ENCODE results near the gene CUBN.

Gene CUBN

DNA sequence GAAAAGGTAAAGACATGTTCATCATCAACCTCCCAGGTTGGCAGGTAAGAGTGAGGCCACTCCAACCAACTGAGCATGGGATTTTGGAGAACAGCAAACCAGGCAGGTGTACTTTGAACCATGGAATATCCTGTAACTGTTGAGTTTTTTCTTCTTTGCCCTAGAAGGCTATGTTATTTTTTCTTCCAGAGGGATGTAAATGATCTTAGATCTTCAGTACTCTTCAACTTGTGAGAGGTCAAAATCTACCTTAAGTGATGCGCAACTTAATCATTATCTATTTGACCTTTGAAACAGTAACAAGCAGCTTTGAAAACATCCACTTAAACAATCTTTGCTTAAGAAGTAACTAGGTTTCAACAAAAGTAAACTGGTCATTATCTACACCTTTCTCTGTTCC, at the start of gene CUBN:
TSS of gene CUBN (minus strand) at position 71 of the 400 bp plus-strand sequence. CDS start at position 25, 46 bp downstream.
- DNase-seq = no peak

DNA sequence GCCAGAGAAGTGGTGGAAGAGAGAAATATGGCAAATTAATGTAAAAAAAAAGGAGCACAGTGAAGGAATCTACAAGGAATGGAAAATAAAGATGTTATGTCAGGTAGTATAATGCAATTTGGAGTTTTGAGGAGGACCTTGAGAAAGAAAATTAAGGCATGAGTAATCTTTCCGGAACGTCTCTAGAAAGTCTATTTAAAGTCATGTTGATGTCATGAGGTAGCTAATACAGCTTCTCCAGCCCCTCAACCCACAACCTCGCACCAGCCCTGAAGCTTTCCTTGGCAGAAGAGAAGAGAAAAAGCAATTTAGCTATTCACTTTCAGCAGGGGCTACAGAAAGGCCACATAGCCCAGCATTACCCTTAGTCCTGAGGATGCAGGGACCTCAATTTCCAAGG, 49.4 kb upstream of the CUBN start:
- DNase-seq = no peak

DNA sequence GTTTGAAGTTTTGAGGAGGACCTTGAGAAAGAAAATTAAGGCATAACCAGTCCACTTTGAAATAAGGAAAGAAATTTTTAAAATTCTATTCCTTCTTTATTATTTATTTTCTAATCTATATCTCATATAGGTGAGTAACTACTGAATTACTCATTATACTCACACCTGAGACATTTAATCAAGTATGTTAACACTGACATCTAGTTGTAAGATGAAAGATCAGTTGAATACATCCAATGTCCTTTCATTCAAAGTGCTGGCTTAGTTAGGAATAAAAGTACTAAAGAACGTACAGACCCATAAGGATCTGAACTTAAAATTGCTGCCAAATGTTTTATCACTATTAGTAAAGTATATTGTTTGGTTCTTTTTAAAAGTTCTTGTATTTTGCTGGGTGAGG, 48.4 kb upstream of the CUBN start:
- no peak for DNase-seq

DNA sequence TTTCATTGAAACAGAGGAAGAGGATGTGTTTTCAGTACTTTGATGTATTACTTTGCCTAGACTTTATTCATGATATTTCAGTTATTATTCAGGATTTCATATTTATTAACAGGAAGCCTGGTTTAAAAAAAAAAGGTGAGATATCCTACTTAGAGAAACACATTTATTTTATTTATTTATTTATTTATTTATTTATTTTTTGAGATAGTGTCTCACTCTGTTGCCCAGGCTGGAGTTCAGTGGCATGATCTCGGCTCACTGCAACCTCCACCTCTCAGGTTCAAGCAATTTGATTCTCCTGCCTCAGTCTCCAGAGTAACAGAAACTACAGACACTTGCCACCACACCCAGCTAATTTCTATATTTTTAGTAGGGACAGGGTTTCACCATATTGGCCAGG, 47.4 kb upstream of the CUBN start:
- DNase-seq = no peak

DNA sequence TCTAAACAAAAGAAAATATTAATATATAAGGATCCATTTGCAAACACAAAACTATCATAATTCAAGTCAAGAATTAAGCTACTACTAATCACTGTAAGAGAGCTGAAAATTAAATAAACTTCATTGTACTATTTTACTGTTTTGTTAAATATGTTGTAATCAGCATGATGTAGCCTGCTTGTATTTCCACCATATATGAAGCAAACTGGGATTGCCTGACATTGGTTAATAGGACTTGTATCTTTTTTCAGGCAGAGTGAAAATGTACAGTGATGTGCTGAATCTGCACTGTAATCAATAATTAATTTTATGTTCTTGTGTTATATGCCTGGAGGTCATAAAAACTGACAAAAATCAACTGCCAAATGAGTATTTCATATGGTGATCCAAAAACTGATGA, 46.5 kb upstream of the CUBN start:
- DNase-seq = no peak

DNA sequence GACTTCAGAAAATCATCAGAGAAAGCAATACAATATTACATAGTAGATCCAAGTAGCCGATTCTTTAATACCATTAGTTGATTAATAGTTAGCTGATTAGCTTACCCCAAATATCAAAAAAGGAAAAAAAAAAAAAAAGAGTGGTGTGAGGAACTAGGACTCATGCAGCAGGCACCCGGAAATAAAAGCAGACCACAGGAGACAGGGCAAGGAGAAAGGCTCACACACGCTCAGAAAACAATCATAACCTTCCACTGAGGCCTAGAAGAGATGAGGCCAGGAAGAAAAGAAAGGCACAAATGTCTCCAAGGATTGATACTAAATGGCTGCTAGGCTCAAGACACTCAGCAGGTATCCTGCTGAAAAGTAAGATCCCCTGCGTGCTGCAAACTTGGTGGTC, 45.9 kb upstream of the CUBN start:
- DNase-seq = peak; percentile 27

DNA sequence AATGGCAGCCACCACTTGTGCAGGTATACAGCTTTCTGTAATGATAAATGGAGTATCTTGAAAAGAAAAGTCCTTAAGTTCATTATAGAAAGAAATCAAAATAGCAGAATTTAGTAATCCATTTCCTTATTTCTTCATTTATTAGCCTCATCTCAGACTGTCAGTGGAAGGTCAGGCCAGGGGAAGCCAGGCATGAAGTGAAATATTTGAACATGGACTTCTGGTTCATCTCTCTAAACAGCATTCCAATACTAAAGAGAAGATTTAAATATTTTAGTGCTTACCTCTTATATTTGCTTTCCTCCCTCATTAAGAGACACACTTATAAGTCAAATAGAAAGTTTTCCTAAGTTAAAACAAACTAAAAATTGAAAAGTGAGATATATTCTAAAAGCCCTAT, 45.0 kb upstream of the CUBN start:
- DNase-seq = no peak

DNA sequence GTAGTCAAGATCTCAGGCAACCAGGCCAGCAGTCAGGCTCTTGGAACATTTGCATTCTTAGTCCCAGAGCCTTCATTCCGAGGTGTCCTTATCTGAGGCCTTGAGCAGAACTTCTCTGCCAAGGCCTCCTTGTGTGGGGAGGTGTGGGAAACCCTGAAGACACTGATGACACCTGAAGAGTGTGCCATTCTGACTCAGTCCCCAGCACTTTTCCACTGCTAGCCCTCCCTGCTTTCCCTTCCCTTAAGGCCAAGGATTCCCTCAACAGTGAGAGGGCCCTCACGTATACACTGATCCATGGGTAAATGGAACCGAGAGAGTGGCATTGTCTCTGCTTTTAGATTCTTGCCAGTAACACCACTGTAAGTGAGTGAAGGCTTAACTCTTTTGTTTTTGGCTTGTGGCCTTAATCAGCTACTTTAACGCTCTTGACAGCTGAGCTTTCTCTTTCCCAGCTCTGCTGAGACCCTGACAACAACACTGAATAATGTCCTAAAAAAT, 41.6 kb upstream of the CUBN start:
- DNase-seq = no peak

DNA sequence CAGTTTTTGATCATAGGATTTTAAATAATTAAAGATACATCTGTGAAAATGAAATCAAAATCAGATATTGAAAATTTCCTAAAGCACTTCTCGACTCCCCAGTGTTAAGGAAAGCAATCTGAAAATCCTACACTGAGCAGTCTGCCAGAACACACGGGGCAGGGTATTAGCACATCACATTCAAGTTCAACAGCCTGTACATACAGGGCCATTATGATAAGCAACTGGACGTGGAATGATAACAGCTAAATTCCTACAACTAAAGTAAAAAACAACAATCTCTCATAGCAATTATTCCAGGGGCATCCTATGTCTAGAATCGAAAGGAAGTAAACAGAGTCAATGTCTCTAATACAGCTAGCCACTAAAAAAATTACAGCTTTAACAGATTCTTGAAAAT, 40.2 kb upstream of the CUBN start:
- no peak for DNase-seq

DNA sequence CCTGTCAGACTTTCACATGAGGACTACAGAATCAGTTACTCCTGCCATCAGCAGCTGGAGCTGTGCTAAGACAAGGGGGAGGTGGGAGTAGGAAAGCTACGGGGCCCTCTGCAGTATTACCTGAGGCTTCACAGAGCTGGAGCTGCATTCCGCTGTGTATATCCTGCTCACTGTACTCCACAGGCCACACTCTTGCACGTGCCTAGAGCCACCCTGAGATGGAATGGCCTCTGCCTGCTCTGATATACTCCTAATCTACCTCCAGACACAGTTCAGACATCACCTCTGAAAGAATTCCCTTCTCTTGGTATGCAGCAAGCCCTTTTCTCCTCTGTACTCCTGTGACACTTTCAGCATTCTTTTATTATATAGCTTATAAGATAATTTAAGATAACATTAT, 37.1 kb upstream of the CUBN start:
- no peak for DNase-seq

DNA sequence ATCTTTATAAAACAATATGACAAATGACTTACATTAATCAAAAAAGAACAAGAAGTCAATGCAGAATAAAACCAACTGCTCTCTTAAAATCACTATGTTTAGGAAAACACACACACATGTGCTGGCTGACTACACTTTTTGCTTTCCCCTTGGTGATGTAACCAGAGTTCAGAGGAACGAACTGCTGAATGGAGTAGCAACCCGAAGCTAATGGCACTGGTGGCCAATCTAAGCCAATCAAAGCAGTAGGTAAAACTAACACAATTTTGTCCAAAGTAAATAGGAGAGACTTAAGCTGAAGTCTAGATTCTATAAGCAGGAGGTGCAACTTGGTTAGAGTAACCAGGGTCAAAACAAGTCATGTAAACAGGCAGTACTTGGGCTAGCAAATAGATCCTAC, 33.2 kb upstream of the CUBN start:
- no peak for DNase-seq

DNA sequence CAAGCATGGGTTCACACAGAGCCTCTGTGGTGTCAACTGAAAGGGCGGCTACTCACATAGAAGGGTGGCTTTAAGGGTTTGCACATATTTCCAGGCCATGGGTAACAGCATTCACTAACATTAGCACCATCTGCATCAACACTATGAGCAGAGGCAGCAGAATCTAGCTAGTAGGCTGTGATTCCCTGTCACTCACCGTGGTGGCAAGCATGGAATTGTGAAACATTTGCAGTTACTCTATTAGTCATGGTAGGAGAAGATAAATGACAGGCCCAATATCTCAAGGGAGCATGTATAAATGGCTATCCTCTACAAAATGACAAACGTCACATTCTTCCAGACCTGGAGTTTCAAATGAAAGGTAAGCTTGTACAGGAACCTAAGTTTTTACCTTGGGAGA, 32.2 kb upstream of the CUBN start:
- no peak for DNase-seq

DNA sequence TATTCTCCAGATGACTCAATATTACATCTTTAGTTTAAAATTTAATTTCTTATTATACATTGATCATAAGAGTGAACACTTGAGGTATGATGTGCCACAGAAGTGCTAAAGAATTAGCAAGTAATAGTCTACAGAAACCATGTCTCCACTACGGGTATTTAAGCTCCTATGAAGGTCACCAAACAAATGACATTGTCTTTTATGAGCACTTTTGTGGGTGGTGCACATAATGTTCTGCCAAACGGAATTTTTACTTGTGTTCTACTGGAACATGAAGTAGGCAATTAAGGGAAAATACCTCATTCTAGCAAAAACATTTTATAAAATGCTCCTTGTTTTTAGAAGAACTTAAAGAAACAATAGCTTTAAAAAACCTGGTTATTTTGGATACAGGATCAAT, 27.4 kb upstream of the CUBN start:
- DNase-seq = no peak

DNA sequence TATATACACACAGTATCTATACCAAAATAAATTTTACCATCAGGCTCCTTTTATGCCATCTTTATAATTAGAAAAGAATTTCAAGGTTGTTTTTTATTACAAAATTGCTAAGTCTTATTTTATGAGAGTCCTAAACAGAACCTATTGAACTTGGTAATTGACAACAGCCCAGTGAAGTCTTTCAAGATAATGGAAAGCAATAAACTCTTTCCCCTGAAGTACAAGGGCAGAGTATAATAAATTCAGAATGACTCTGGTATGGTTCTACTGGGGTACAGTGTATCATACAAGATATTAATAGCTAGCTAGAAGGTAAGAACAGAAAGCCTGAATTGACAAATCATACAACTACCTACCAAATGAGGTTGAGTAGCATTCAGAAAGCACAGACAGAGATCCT, 26.2 kb upstream of the CUBN start:
- no peak for DNase-seq

DNA sequence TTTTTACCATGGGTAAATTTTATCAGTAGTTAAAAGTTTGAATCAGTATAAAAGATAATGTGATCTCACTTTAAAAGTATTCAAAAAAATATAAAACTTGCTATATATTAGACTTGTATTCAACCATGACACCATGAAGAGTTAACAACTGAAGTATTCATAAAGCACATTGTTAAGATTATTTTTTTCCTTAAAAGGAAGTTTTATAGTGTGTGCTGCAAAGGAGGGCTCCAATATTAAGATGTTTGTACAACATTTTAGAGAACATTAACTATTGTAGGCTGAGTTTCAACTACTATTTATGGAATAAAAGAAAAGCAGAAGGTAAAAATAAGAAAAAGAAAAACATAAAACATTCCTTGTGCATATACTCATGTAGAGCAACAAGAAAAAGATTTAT, 24.5 kb upstream of the CUBN start:
- DNase-seq = no peak

DNA sequence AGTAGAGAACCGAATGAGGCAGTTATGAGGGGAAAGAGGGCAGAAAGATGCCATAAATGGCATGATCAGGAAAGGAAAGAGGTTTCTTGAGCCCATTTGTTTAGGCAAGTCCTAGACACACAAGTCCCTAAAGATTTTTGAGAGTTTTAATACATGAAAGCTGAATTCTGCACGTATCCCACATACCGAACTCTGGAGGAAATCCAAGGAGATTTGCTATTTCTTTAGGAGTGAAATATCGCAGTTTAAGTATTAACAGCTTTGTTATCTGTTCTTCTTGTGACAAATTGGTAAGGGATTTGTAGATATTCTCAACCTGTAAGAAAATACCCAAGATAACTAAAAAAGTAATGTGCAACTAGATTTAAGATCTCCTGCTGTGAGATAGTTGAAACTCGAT, 23.7 kb upstream of the CUBN start:
- no peak for DNase-seq

DNA sequence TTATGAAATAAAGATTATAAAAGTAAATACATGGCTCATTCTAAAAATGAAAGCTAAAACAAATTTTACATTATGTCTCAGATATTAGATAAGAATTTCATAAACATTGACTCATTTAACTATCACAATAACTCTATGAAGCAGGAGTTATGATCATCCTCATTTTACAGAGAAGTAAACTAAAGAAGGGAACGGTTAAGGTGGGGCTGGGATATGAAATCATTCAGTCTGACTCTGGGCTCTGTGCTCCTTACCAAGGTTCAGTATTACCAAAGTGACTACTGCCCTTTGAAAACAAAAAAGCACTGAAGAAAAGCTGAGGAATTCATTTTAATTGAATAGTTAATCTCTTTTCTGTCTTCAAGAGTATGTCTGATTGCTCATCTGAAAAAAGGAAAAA, 22.1 kb upstream of the CUBN start:
- DNase-seq = no peak

DNA sequence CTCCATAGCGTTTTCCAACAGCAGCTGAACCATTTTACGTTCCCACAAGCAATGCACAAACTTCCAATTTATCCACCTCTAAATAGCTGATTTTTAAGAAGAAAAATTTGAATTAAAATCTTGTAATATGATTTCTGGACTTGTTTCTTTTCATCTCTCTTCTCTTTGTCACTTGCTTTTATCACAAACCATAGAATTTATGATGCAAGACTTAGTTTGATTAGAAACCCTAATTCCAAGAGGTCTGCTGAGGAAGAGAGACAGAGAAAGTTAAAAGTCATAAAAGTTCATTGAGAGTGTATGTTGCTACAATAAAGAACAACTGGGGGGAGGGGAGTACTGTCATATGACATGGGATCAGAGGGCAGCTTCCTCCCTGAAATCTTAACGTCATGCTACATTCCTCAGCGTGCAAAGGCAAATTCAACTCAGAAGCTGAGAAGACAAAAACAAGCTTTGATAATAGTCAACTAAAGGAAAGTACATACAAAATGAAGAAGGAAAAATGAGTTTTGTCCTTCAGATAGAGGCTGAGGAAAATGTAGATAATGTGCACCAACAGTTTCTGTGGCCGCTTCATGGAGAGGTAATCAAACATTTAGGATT, 18.4 kb upstream of the CUBN start:
- no peak for DNase-seq

DNA sequence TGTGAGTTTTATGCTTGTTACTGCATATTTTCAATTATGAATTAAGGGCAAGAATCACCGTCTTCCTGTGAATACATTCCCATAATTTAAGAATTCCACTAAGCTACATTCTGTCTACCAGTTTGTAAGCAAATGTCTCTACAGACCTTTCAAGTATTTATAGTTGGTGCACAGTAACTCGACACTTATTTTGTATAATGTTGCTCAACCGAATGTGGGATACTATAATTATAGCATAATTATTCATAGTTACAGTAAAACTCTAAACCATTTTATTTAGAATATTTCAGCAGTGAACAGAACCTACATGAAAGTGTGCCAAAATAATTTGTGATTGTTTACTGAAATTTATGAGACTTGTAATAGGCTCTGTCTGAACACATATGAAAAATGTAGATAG, 17.3 kb upstream of the CUBN start:
- no peak for DNase-seq

DNA sequence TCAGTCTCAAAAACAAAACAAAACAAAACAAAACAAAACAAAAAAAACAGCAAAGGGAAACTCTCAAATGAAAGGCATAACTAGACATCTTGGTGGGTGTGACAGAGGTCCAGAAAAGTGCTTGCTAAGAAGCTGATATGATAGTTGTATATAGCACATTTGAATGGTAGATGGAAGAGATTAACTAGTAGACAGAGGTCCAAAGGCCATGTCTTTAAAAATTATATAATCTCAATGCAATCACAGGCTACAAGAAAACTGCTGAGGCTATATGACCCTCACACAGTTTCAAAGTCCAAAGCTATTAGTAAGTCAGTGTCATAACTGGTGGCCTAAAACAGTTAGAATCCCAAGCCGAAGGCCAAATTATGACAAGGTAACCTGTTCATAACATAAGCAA, 15.6 kb upstream of the CUBN start:
- DNase-seq = no peak

DNA sequence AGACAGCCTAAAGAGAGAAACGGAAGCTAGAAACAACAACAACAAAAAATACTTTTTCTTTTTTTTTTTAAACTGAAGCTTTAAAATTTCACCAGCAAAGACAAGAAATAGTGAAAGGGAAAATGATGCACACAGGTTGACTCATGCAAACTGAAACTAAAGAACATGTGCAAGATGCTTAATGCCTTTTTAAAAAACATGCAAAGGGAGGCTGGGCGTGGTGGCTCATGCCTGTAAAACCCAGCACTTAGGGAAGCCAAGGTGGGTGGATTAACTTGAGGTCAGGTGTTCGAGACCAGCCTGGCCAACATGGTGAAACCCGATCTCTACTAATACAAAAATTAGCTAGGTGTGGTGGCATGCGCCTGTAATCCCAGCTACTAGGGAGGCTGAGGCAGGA, 15.1 kb upstream of the CUBN start:
- peak; percentile 36 for DNase-seq

DNA sequence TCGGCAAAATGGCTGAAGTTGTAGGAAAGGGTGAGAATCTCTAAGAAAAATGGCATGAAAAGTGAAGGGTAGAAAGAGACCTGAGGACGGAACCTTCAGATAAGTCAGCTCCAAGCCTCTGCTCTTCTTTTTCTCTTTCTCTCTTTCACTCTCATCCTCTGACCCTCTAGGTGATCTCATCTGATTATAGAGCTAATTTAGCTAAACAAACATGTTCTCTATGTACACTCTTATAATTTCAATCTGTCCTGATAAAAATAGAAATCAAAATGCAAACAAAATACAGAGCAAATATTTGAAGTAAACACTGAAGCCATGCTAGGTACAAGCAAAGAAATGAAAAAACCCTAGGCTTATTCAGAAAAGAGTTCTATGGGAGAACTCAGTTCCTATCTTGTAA, 14.4 kb upstream of the CUBN start:
- no peak for DNase-seq

DNA sequence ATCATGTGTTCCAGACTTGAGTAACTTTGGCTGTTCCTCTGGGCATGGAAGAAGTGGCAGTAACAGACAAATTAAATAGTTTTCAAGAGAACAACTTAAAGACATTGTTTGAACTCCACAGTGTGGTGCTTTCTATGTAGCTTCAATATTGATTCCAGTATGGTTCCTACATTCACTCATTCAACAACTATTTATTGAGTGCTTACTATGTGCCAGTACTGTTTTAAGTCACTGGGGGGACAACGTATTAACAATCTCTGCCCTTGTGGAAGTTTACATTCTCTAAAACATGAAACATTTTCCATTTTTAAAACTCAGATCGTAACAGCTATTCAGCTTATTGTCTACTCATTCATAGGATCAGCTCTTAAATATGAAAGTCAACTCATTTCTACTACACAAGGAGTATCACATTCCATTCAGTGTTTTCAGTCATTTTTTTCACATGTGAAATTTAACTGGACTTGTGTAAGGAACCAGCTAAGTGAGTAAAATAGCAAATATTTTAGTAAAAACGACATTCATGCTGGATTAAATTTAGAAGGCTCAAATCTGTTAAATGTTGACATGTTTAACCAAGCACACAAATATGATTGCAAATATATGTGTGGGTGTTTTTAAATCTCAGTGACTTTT, 13.6 kb upstream of the CUBN start:
- DNase-seq = no peak

DNA sequence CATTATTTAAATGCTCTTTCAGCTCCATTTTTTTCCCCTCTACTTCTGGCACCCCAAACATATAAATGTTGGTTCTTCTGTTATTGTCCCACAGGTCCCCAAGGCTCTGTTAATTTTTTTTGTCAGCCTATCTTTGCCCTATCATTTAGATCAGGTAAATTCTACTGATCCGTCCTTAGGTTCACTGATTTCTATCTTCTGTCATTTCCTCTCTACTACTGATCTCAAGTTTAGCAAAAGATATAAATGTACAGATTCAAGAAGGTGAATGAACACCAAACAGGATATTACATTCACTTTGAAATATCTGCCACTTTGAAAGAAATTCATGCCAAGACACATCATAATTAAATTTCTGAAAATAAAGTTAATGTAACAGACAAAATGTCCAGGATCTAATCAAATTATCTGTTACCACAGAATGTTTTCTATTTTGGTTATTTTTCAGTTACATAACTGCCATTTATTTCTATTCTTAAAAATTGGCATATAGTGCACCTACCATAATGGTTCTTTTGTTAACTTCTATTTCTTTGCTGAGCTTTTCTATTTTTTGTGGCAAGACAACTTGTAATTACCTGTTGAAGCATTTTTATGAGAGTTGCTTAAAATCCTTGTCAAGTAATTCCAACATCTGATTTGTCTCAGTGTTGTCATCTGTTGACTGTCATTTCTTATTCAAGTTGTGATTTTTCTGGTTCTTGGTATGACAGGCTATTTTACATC, 12.1 kb upstream of the CUBN start:
- no peak for DNase-seq

DNA sequence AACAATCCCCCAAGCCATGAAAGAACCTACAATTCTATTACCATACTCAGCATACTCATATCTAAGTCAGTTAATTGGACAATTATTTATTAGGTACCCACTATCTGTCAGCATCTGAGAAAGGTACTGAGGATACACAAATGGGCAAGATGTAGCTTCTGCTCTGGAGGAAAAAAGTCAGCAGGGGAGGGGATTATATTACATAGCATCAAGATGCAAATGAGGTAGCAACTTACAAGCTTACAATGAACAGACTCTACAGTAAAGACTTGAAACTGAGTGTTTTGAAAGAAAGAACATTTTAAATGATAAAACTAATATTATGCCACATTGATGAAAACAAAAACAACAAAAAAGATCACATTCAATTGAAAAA, 10.8 kb upstream of the CUBN start:
- DNase-seq = no peak

Data from CD4-positive, alpha-beta T cell treated with Interleukin-17A for 4 hours (primary cell).